GM12892 (cell line): ENCODE results near the gene HRG.

Experiments used
- POLR2A ChIP-seq: IDR thresholded peaks from 2 replicates; pipeline ENCODE4 v1.6.1; 2011; ENCODE audit warnings: low read depth, low read length, control low read depth
- POLR2AphosphoS5 ChIP-seq: IDR thresholded peaks from 2 replicates; pipeline ENCODE4 v1.6.1; 2011; ENCODE audit warnings: low read depth, low read length, control low read depth
- TAF1 ChIP-seq: IDR thresholded peaks from 2 replicates; pipeline ENCODE4 v1.6.1; 2011; ENCODE audit warnings: low read depth, mild to moderate bottlenecking, control low read depth, low read length, borderline replicate concordance

DNA sequence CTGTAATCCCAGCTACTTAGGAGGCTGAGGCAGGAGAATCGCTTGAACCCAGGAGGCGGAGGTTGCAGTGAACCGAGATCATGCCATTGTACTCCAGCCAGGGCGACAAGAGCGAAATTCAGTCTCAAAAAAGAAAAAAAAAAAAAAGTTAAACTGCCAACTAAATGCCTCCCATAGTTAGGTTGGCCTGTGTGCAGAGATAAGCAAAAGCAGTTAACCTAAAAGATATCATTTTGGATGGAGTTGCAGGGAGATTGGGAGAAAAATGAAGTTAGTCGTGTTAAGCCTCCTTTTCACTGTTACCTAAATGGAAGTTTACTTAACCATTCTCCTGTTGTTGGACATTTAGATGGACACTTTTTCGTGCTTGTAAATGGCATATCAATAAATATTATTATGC lies 37.1 kb upstream of the HRG start:
- no peak for TF ChIP-seq POLR2A
- no peak for TF ChIP-seq POLR2AphosphoS5
- no peak for TF ChIP-seq TAF1
